HUES48 (cell line): ENCODE data around the gene CCDC57.

Experiments used
- H3K27ac ChIP-seq: one replicate; pipeline ENCODE4 v1.7.0; 2013; ENCODE audit warnings: low read depth, low read length, inconsistent platforms
- H3K27me3 ChIP-seq: 2 replicates; pipeline ENCODE4 v1.6.1; 2013; ENCODE audit warnings: mild to moderate bottlenecking, low read length; ENCODE audit not compliant: control insufficient read depth, insufficient read depth
- H3K36me3 ChIP-seq: 2 replicates; pipeline ENCODE4 v1.6.1; 2013; ENCODE audit warnings: low read length; ENCODE audit not compliant: control insufficient read depth, insufficient read depth
- H3K4me1 ChIP-seq: 2 replicates; pipeline ENCODE4 v1.6.1; 2013; ENCODE audit warnings: mild to moderate bottlenecking, low read length; ENCODE audit not compliant: control insufficient read depth, insufficient read depth
- H3K4me3 ChIP-seq: 2 replicates; pipeline ENCODE4 v1.5.1; 2013; ENCODE audit warnings: mild to moderate bottlenecking, low read depth, low read length
- H3K9ac ChIP-seq: 2 replicates; pipeline ENCODE4 v1.6.1; 2013; ENCODE audit warnings: mild to moderate bottlenecking, low read depth, low read length, moderate library complexity
- H3K9me3 ChIP-seq: 2 replicates; pipeline ENCODE4 v1.6.1; 2013; ENCODE audit warnings: low read length; ENCODE audit not compliant: control insufficient read depth, insufficient read depth

CCDC57 gene

GRCh38 chr17:82076018-82076784 lies 136.4 kb downstream of the CCDC57 start:
- H3K27ac ChIP-seq = no peak overlapping the region
- H3K4me3 ChIP-seq = no peak overlapping the region
- H3K9me3 ChIP-seq = no peaks in the 10 kb centered on the region
- H3K36me3 ChIP-seq = peaks cover 30% of the 10 kb centered on the region
- no peak overlapping the region for H3K9ac ChIP-seq
- H3K4me1 ChIP-seq = no peaks in the 10 kb centered on the region
- no peaks in the 10 kb centered on the region for H3K27me3 ChIP-seq

GRCh38 chr17:82073446-82073845 lies 139.2 kb downstream of the CCDC57 start:
- H3K27me3 ChIP-seq = no peaks in the 10 kb centered on the region
- H3K27ac ChIP-seq = no peak overlapping the region
- no peak overlapping the region for H3K4me3 ChIP-seq
- no peaks in the 10 kb centered on the region for H3K4me1 ChIP-seq
- H3K9ac ChIP-seq = no peak overlapping the region
- H3K36me3 ChIP-seq = peaks cover 8% of the 10 kb centered on the region
- H3K9me3 ChIP-seq = no peaks in the 10 kb centered on the region

GRCh38 chr17:82072827-82073226 lies 139.8 kb downstream of the CCDC57 start:
- H3K36me3 ChIP-seq = peaks cover 2% of the 10 kb centered on the region; the same call in 1 of the 2 replicates
- no peak overlapping the region for H3K4me3 ChIP-seq
- H3K9ac ChIP-seq = no peak overlapping the region
- H3K4me1 ChIP-seq = no peaks in the 10 kb centered on the region
- no peak overlapping the region for H3K27ac ChIP-seq
- H3K9me3 ChIP-seq = no peaks in the 10 kb centered on the region
- no peaks in the 10 kb centered on the region for H3K27me3 ChIP-seq

GRCh38 chr17:82070611-82071010 lies 142.0 kb downstream of the CCDC57 start:
- Histone ChIP-seq H3K9me3 (no peaks in the 10 kb centered on the region), H3K4me1 (no peaks in the 10 kb centered on the region), H3K9ac (no peak overlapping the region), H3K27ac (no peak overlapping the region), H3K4me3 (no peak overlapping the region), H3K27me3 (no peaks in the 10 kb centered on the region), H3K36me3 (no peaks in the 10 kb centered on the region)

- H3K9ac ChIP-seq = peak within 1 kb of the TSS; percentile 66
- no peaks in the 10 kb centered on the region for H3K9me3 ChIP-seq
- no peak within 1 kb of the TSS for H3K27ac ChIP-seq
- H3K36me3 ChIP-seq = peaks cover 36% of the 10 kb centered on the region
- H3K4me1 ChIP-seq = no peaks in the 10 kb centered on the region
- H3K4me3 ChIP-seq = peak within 1 kb of the TSS; percentile 69
- H3K27me3 ChIP-seq = no peaks in the 10 kb centered on the region
These were observed 146.9 kb downstream of the CCDC57 start, which contains the start of gene DUS1L for GRCh38 chr17:82065638-82066303. TSS of gene DUS1L (minus strand) at chr17:82065804. CDS start at chr17:82065059, 745 bp downstream.

- H3K9me3 ChIP-seq = no peaks in the 10 kb centered on the region
- H3K27me3 ChIP-seq = no peaks in the 10 kb centered on the region
- H3K27ac ChIP-seq = no peak overlapping the region
- peaks cover 41% of the 10 kb centered on the region for H3K36me3 ChIP-seq
- H3K4me3 ChIP-seq = peak overlapping the region; percentile 69
- peak overlapping the region; percentile 55 for H3K9ac ChIP-seq
- H3K4me1 ChIP-seq = no peaks in the 10 kb centered on the region
These were observed 147.4 kb downstream of the CCDC57 start for GRCh38 chr17:82065193-82065637.

- Histone ChIP-seq H3K4me3 (peak overlapping the region; percentile 69), H3K36me3 (peaks cover 48% of the 10 kb centered on the region), H3K27ac (no peak overlapping the region), H3K27me3 (no peaks in the 10 kb centered on the region), H3K4me1 (no peaks in the 10 kb centered on the region), H3K9me3 (no peaks in the 10 kb centered on the region), H3K9ac (peak overlapping the region; percentile 55)
These were observed 148.0 kb downstream of the CCDC57 start for GRCh38 chr17:82064433-82065192.

GRCh38 chr17:82063424-82064415 lies 148.9 kb downstream of the CCDC57 start:
- Histone ChIP-seq H3K4me1 (no peaks in the 10 kb centered on the region), H3K4me3 (peak overlapping the region; percentile 69; the same call in 1 of the 2 replicates), H3K9ac (no peak overlapping the region), H3K36me3 (peaks cover 53% of the 10 kb centered on the region), H3K9me3 (no peaks in the 10 kb centered on the region), H3K27me3 (no peaks in the 10 kb centered on the region), H3K27ac (no peak overlapping the region)

- Histone ChIP-seq H3K4me3 (no peak overlapping the region), H3K27ac (no peak overlapping the region), H3K9ac (no peak overlapping the region), H3K4me1 (no peaks in the 10 kb centered on the region), H3K36me3 (peaks cover 60% of the 10 kb centered on the region), H3K27me3 (no peaks in the 10 kb centered on the region), H3K9me3 (no peaks in the 10 kb centered on the region)
These were observed 149.7 kb downstream of the CCDC57 start for GRCh38 chr17:82062984-82063368.
